Fibroblast of lung (primary cell): ENCODE measurements around the gene TCP10L.
"Not testable (repeated sequence)": the region's sequence is repeated elsewhere in the genome, so short reads cannot be mapped to it uniquely, and the experiment has no call there.

Source experiments
- EZH2 ChIP-seq: IDR thresholded peaks from 2 replicates; pipeline ENCODE4 v1.5.1; 2012; ENCODE audit warnings: low read length, control low read depth, mild to moderate bottlenecking; ENCODE audit errors: missing control alignments
- TF ChIP-seq, protein P1 (sequence below), 2 donors: IDR thresholded peaks in 1 of 2; conservative IDR thresholded peaks in 1 of 2; 1 replicate in 1 of 2; 2 replicates in 1 of 2; pipeline ENCODE4 v1.5.1; 2011 to 2012; ENCODE audit warnings: low read length in 2 of 2, control low read depth in 1 of 2, inconsistent platforms in 1 of 2, low read depth in 1 of 2, mild to moderate bottlenecking in 1 of 2

DNA sequence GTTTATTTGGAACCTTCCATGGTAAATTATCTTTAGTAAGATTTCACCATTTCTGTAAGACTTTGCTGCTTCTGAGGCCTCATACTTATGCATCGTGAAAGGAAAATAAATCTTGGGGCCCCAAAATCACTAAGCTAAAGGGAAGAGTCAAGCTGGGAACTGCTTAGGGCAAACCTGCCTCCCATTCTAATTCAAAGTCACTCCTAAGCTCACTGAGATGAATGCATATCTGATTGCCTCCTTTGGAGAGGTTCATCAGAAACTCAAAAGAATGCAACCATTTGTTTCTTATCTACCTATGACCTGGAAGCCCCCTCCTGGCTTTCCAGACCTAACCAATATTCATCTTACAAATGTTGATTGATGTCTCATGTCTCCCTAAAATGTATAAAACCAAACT, 23.8 kb downstream of the TCP10L start:
- TF ChIP-seq, protein P1, sequence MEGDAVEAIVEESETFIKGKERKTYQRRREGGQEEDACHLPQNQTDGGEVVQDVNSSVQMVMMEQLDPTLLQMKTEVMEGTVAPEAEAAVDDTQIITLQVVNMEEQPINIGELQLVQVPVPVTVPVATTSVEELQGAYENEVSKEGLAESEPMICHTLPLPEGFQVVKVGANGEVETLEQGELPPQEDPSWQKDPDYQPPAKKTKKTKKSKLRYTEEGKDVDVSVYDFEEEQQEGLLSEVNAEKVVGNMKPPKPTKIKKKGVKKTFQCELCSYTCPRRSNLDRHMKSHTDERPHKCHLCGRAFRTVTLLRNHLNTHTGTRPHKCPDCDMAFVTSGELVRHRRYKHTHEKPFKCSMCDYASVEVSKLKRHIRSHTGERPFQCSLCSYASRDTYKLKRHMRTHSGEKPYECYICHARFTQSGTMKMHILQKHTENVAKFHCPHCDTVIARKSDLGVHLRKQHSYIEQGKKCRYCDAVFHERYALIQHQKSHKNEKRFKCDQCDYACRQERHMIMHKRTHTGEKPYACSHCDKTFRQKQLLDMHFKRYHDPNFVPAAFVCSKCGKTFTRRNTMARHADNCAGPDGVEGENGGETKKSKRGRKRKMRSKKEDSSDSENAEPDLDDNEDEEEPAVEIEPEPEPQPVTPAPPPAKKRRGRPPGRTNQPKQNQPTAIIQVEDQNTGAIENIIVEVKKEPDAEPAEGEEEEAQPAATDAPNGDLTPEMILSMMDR (conservative IDR thresholded peaks at IDR 0.05 in 1 of 2, IDR thresholded peaks at IDR 0.05 in 1 of 2; ENCODE audit: low read depth in 1 of 2, low read length in 2 of 2), result not testable (repeated sequence)
- not testable (repeated sequence) for TF ChIP-seq EZH2
